ENCODE results near the gene WNT2. TPM values are rescaled to one million over a fixed set of nuclear protein-coding genes. Genes with fewer than 3 reads are reported as not detected.

Gene WNT2
- total RNA-seq, 1 donor: under 0.01 TPM

GRCh38 chr7:117296066-117296465 is 26.8 kb downstream of the WNT2 start:
- Histone ChIP-seq H3K27ac (ENCODE audit: low read depth, low read length) (no peak overlapping the region), H4K20me1 (ENCODE audit: insufficient read depth, low read length) (no peaks in the 10 kb centered on the region), H3K79me2 (ENCODE audit: insufficient read depth, low read length) (no peaks in the 10 kb centered on the region), H3K9me3 (ENCODE audit: low read depth, low read length) (no peaks in the 10 kb centered on the region), H3K36me3 (ENCODE audit: insufficient read depth, low read length) (no peaks in the 10 kb centered on the region), H3K27me3 (ENCODE audit: insufficient read depth, low read length) (peaks cover 3% of the 10 kb centered on the region), H3K4me2 (ENCODE audit: insufficient read depth, low read length) (no peak overlapping the region), H3K4me1 (ENCODE audit: insufficient read depth, low read length) (no peaks in the 10 kb centered on the region), H2AFZ (ENCODE audit: low read length) (no peak overlapping the region), H3K4me3 (ENCODE audit: insufficient read depth, low read length) (no peak overlapping the region)
- TF ChIP-seq, protein P1, sequence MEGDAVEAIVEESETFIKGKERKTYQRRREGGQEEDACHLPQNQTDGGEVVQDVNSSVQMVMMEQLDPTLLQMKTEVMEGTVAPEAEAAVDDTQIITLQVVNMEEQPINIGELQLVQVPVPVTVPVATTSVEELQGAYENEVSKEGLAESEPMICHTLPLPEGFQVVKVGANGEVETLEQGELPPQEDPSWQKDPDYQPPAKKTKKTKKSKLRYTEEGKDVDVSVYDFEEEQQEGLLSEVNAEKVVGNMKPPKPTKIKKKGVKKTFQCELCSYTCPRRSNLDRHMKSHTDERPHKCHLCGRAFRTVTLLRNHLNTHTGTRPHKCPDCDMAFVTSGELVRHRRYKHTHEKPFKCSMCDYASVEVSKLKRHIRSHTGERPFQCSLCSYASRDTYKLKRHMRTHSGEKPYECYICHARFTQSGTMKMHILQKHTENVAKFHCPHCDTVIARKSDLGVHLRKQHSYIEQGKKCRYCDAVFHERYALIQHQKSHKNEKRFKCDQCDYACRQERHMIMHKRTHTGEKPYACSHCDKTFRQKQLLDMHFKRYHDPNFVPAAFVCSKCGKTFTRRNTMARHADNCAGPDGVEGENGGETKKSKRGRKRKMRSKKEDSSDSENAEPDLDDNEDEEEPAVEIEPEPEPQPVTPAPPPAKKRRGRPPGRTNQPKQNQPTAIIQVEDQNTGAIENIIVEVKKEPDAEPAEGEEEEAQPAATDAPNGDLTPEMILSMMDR (IDR thresholded peaks at IDR 0.05; ENCODE audit: extremely low read depth, low read depth, low read length): no peak
- no peak for DNase-seq (ENCODE audit: insufficient read length, low spot score, missing footprints)

GRCh38 chr7:117285826-117286225 is 37.0 kb downstream of the WNT2 start:
- no peaks in the 10 kb centered on the region for H3K79me2 ChIP-seq (ENCODE audit: insufficient read depth, low read length)
- peak overlapping the region; percentile 17 for H2AFZ ChIP-seq (ENCODE audit: low read length)
- H3K36me3 ChIP-seq (ENCODE audit: insufficient read depth, low read length): no peaks in the 10 kb centered on the region
- no peak overlapping the region for H3K27ac ChIP-seq (ENCODE audit: low read depth, low read length)
- no peaks in the 10 kb centered on the region for H4K20me1 ChIP-seq (ENCODE audit: insufficient read depth, low read length)
- H3K9me3 ChIP-seq (ENCODE audit: low read depth, low read length): no peaks in the 10 kb centered on the region
- no peak overlapping the region for H3K4me2 ChIP-seq (ENCODE audit: insufficient read depth, low read length)
- H3K4me1 ChIP-seq (ENCODE audit: insufficient read depth, low read length): peaks cover 15% of the 10 kb centered on the region
- H3K27me3 ChIP-seq (ENCODE audit: insufficient read depth, low read length): no peaks in the 10 kb centered on the region
- no peak for DNase-seq (ENCODE audit: insufficient read length, low spot score, missing footprints)
- TF ChIP-seq, protein P1 (IDR thresholded peaks at IDR 0.05; ENCODE audit: extremely low read depth, low read depth, low read length): no peak
- H3K4me3 ChIP-seq (ENCODE audit: insufficient read depth, low read length): no peak overlapping the region

GRCh38 chr7:117284692-117285091 is 38.2 kb downstream of the WNT2 start:
- Histone ChIP-seq H2AFZ (ENCODE audit: low read length) (no peak overlapping the region), H3K4me3 (ENCODE audit: insufficient read depth, low read length) (no peak overlapping the region), H3K4me1 (ENCODE audit: insufficient read depth, low read length) (peaks cover 15% of the 10 kb centered on the region), H3K36me3 (ENCODE audit: insufficient read depth, low read length) (no peaks in the 10 kb centered on the region), H3K4me2 (ENCODE audit: insufficient read depth, low read length) (no peak overlapping the region), H3K27me3 (ENCODE audit: insufficient read depth, low read length) (no peaks in the 10 kb centered on the region), H4K20me1 (ENCODE audit: insufficient read depth, low read length) (no peaks in the 10 kb centered on the region), H3K79me2 (ENCODE audit: insufficient read depth, low read length) (no peaks in the 10 kb centered on the region), H3K27ac (ENCODE audit: low read depth, low read length) (no peak overlapping the region), H3K9me3 (ENCODE audit: low read depth, low read length) (no peaks in the 10 kb centered on the region)
- TF ChIP-seq, protein P1 (IDR thresholded peaks at IDR 0.05; ENCODE audit: extremely low read depth, low read depth, low read length): no peak
- DNase-seq (ENCODE audit: insufficient read length, low spot score, missing footprints): no peak

DNA sequence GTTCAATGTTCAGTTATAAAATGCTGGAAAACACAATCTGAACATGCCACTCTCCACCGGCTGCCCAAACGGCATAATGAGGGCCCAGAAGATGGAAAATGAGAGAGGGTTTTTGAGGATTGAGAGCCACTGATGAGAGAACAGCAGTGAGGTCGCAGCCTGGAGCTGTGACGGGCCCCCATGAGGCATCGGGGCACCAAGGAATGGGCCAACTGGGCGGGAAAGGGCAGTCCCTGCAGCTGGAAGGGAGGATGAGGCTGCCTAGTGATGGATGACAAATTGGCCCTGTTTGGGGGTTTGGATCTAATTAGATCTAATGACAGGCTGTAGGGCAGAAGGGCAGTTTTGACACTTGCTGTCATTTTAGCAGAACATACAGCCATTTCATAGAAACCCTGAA is 39.1 kb downstream of the WNT2 start:
- no peak for DNase-seq (ENCODE audit: insufficient read length, low spot score, missing footprints)
- peak overlapping the region; percentile 36 for H2AFZ ChIP-seq (ENCODE audit: low read length)
- no peak overlapping the region for H3K4me2 ChIP-seq (ENCODE audit: insufficient read depth, low read length)
- H3K4me3 ChIP-seq (ENCODE audit: insufficient read depth, low read length): no peak overlapping the region
- peak overlapping the region; percentile 54 for H3K27ac ChIP-seq (ENCODE audit: low read depth, low read length)
- H3K27me3 ChIP-seq (ENCODE audit: insufficient read depth, low read length): no peaks in the 10 kb centered on the region
- H4K20me1 ChIP-seq (ENCODE audit: insufficient read depth, low read length): no peaks in the 10 kb centered on the region
- H3K9me3 ChIP-seq (ENCODE audit: low read depth, low read length): no peaks in the 10 kb centered on the region
- TF ChIP-seq, protein P1 (IDR thresholded peaks at IDR 0.05; ENCODE audit: extremely low read depth, low read depth, low read length): no peak
- H3K4me1 ChIP-seq (ENCODE audit: insufficient read depth, low read length): peaks cover 15% of the 10 kb centered on the region
- H3K79me2 ChIP-seq (ENCODE audit: insufficient read depth, low read length): no peaks in the 10 kb centered on the region
- no peaks in the 10 kb centered on the region for H3K36me3 ChIP-seq (ENCODE audit: insufficient read depth, low read length)
